Smooth muscle cell of bladder (primary cell): ENCODE data around the gene S100A11. TPM values are rescaled to one million over a fixed set of nuclear protein-coding genes. Genes with fewer than 3 reads are reported as not detected.

Source experiments
- total RNA-seq: library from RNA; depleted of rRNA; stranded (reverse); fragments of >200 nt; gene quantifications from 2 replicates; pipeline ENCODE4 v1.2.3, GENCODE V29; 2014

The S100A11 gene
- 28.8 and 30.6 TPM in 2 replicates for total RNA-seq

DNA sequence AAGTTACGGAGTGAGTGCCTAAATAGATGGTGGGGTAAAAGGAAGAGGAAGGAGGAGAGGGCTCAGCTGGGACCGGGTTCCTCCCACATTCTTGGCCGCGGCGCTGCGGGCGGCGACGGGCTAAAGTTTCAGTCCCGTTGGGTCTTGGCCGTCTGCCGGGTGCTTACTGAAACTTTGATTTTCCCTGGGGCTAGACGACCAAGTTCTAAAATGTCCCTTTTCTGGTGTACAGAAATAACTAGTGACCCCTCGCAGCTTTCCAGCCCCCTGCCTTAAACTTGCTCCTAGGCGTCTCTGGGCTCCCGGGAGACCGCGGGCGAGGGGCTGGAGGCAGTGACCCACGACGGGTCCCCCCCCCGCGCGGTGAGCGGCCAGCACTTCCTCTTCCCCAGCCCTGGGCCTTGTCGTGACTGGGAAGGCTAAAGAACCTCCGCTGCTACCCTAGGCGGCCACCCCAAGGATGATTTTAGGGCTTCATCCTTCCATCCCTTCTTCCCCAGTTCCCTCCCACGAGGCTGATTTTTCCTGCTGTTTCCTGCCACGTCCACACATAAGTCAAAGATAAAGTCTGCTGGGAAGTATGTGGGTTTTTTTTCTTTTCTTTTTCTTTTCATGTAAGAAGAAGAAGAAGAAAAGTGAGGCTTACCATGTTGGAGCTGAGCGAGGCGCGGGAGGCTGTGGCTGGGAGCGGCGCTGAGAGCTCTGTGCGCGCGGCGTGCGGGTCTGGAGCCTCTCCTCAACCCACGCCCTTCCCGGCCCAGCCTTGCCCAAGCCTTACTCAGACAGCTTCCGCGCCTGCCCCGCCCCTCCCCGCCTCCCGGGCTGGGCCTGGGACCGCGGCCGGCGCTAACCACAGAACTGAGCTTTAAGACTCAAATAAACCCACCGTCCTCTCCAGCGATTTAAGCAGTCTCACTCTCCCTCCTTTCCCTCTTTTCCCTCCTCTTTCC lies at the start of gene S100A11:
TSS of gene S100A11 (minus strand) at position 738 of the 950 bp plus-strand sequence. CDS start at position 649, 89 bp downstream.

GRCh38 chr1:151993734-151994496 lies 42.9 kb downstream of the S100A11 start, which contains the start of gene S100A10:
Gene S100A10, minus strand, starts transcription at chr1:151993859. Its CDS starts 7,629 bp downstream, at chr1:151986230.

Other genes starting within 250 kb of the S100A11 start
- 1.00 and 1.2 TPM in 2 replicates for gene TDRKH, start 246.5 kb downstream of the S100A11 start, total RNA-seq
- gene LINGO4, start 231.6 kb downstream of the S100A11 start, total RNA-seq: not detected in 2 replicates
- under 0.01 TPM in 1 of 2 replicates, not detected in the other for gene RORC, start 205.2 kb downstream of the S100A11 start, total RNA-seq
- gene C2CD4D, start 197.2 kb downstream of the S100A11 start, total RNA-seq: not detected in 2 replicates
- gene THEM5, start 183.3 kb downstream of the S100A11 start, total RNA-seq: not detected in 2 replicates
- 7.6 and 8.7 TPM in 2 replicates for gene THEM4, start 127.5 kb downstream of the S100A11 start, total RNA-seq
- 119 and 133 TPM in 2 replicates for gene S100A10, start 43.1 kb downstream of the S100A11 start, total RNA-seq
- not detected in 2 replicates for gene TCHHL1, start 52.1 kb upstream of the S100A11 start, total RNA-seq
- under 0.01 TPM in 2 replicates for gene TCHH, start 78.4 kb upstream of the S100A11 start, total RNA-seq
- gene RPTN, start 122.2 kb upstream of the S100A11 start, total RNA-seq: not detected in 2 replicates
- gene HRNR, start 187.2 kb upstream of the S100A11 start, total RNA-seq: under 0.01 TPM in 2 replicates